ENCODE results near the gene PKP4. TPM values are rescaled to one million over a fixed set of nuclear protein-coding genes. Genes with fewer than 3 reads are reported as not detected.

Gene PKP4
- total and polyA plus RNA-seq, 9 of the 15 experiments (the other 6 are each of a cell fraction or from before 2014, with no cell fraction given): 24.6 to 99.1 (median 74.0) TPM

- H3K9me3 ChIP-seq (replicated peaks; ENCODE audit: control insufficient read depth, insufficient read depth, low read depth, low read length): no peaks in the 10 kb centered on the region
- ATAC-seq (no peak), DNase-seq (ENCODE audit: extremely low read depth in 1 of 4, low spot score in 3 of 4) (no peak), FAIRE-seq (no peak)
- no TSS peak for BruUV-seq (replicated peaks)
- H3K9ac ChIP-seq (ENCODE audit: insufficient read depth in 1 of 2, low read depth in 2 of 2, low read length in 2 of 2): no peak overlapping the region
- no peak overlapping the region for H3K4me2 ChIP-seq (ENCODE audit: insufficient read depth, low read length)
- no peak overlapping the region for H2AFZ ChIP-seq (ENCODE audit: low read depth, low read length)
- no peak for TF ChIP-seq IRF9 (tag; IDR thresholded peaks at IDR 0.05)
- no peak for TF ChIP-seq MEIS2 (IDR thresholded peaks at IDR 0.05; ENCODE audit: partially characterized antibody)
- no peak for TF ChIP-seq EGR1 (conservative IDR thresholded peaks at IDR 0.05)
- no peak for TF ChIP-seq ARID1B (IDR thresholded peaks at IDR 0.05)
- no peak for TF ChIP-seq ZNF311 (CRISPR knock-in tag; IDR thresholded peaks at IDR 0.05)
- TF ChIP-seq FOXJ2 (tag; IDR thresholded peaks at IDR 0.05): no peak
- TF ChIP-seq MEF2D (tag; conservative IDR thresholded peaks at IDR 0.05; ENCODE audit: low read depth): no peak
- no peak for TF ChIP-seq HDAC2 (IDR thresholded peaks at IDR 0.05)
- no peak for TF ChIP-seq YY1 (IDR thresholded peaks at IDR 0.05; ENCODE audit: borderline replicate concordance in 1 of 3, control insufficient read depth in 1 of 3, extremely low read depth in 1 of 3, insufficient read depth in 3 of 3, insufficient read length in 1 of 3, insufficient replicate concordance in 2 of 3, low read depth in 1 of 3, low read length in 2 of 3)
- no peak for TF ChIP-seq THAP12 (CRISPR knock-in tag; IDR thresholded peaks at IDR 0.05)
- TF ChIP-seq ZBTB34 (CRISPR knock-in tag; IDR thresholded peaks at IDR 0.05): no peak
- no peak for TF ChIP-seq TFE3 (CRISPR knock-in tag; IDR thresholded peaks at IDR 0.05)
- TF ChIP-seq TAF15 (IDR thresholded peaks at IDR 0.05; ENCODE audit: low read depth, low read length): no peak
- TF ChIP-seq PHTF2 (CRISPR knock-in tag; IDR thresholded peaks at IDR 0.05): no peak
- TF ChIP-seq THRAP3 (IDR thresholded peaks at IDR 0.05; ENCODE audit: borderline replicate concordance): no peak
- TF ChIP-seq HMG20B (CRISPR knock-in tag; IDR thresholded peaks at IDR 0.05): no peak
- TF ChIP-seq HCFC1 (IDR thresholded peaks at IDR 0.05; ENCODE audit: low read depth, low read length): no peak
- TF ChIP-seq ZBTB1 (CRISPR knock-in tag; IDR thresholded peaks at IDR 0.05; ENCODE audit: borderline replicate concordance, low read depth): no peak
- intact Hi-C loops (cut with micrococcal nuclease) (no loop called here), in situ Hi-C loops (cut with MboI) (no loop called here)
- no peaks in the 10 kb centered on the region for H3K4me1 ChIP-seq (replicated peaks in 1 of 2; ENCODE audit: control insufficient read depth in 2 of 2, insufficient read depth in 2 of 2, low read length in 2 of 2)
- CTCF ChIA-PET (ENCODE audit: low intra/inter-chr PET ratio): no interaction called here
- POLR2A ChIA-PET: interaction anchor here (2.3 kb wide), 1 partner anchor 12 kb away, joined by 13 read pairs; no protein-coding TSS in a partner anchor
- peaks cover 34 to 51% of the 10 kb centered on the region in 2 experiments; a peak in 4 of 5 replicates for H3K27me3 ChIP-seq (ENCODE audit: control insufficient read depth in 2 of 2, insufficient read depth in 2 of 2, low read length in 2 of 2)
- H4K20me1 ChIP-seq (replicated peaks; ENCODE audit: control insufficient read depth, insufficient read depth, low read length): no peaks in the 10 kb centered on the region
- no peaks in the 10 kb centered on the region for H3K79me2 ChIP-seq (ENCODE audit: control insufficient read depth, insufficient read depth, low read length)
- no peak overlapping the region for H3K27ac ChIP-seq (ENCODE audit: extremely low read depth, low read depth, low read length)
- no peaks in the 10 kb centered on the region for H3K9me1 ChIP-seq (ENCODE audit: control insufficient read depth, insufficient read depth, low read length)
- H3K36me3 ChIP-seq (ENCODE audit: control insufficient read depth, insufficient read depth, low read length): no peaks in the 10 kb centered on the region
- WGBS (ENCODE audit: insufficient coverage, low coverage, missing lambda C conversion rate): 5% methylated on average over 5 of the region's 5 CpGs
- H3K4me3 ChIP-seq: no peak overlapping the region
Measured at GRCh38 chr2:158689391-158689790, 232.6 kb downstream of the PKP4 start.
